Body of pancreas (tissue), 4 donors: ENCODE measurements around the gene RAB5A.

ENCODE experiments used
- CTCF ChIP-seq, 7 experiments: fragments of 450-650 bp in 4 of 7; fragments of 200-600 bp in 3 of 7; sonication (generic) in 3 of 7; IDR thresholded peaks; one replicate each; pipeline ENCODE4 v1.5.1; 2016 to 2019; ENCODE audit warnings: antibody characterized with exemption in 7 of 7
- POLR2A ChIP-seq, 3 donors: fragments of 450-650 bp; IDR thresholded peaks; one replicate each; pipeline ENCODE4 v1.6.1; 2016; ENCODE audit warnings: antibody characterized with exemption in 3 of 3, mild to moderate bottlenecking in 2 of 3

- TF ChIP-seq CTCF (IDR thresholded peaks at IDR 0.05) (peak in 1 of 7 experiments; percentile 6), POLR2A (IDR thresholded peaks at IDR 0.05) (no peak)
Measured at GRCh38 chr3:19947549-19948225, 790 bp downstream of the RAB5A start.
